Activated naive CD8-positive, alpha-beta T cell treated with anti-CD3 and anti-CD28 coated beads, Interleukin-2, amount 50 U/mL, for 24 hours (primary cell): ENCODE data around the gene GRIK1.

Experiments
- ATAC-seq: fragments of 150-1000 bp; cut with Tn5 transposase; one replicate; pipeline ENCODE4 v1.10.0; 2021
- DNase-seq: peaks from one replicate; pipeline ENCODE4 v3.0.0; 2021
- H3K27ac Mint-ChIP-seq: one replicate; pipeline ENCODE4 v1.8.0; 2021; ENCODE audit warnings: mild to moderate bottlenecking, mixed read lengths
- H3K27me3 Mint-ChIP-seq: one replicate; pipeline ENCODE4 v1.8.0; 2021; ENCODE audit warnings: mixed read lengths
- H3K36me3 Mint-ChIP-seq: one replicate; pipeline ENCODE4 v1.8.0; 2021; ENCODE audit warnings: low read depth, mixed read lengths
- H3K4me1 Mint-ChIP-seq: one replicate; pipeline ENCODE4 v1.8.0; 2021; ENCODE audit warnings: mixed read lengths
- H3K4me3 Mint-ChIP-seq: one replicate; pipeline ENCODE4 v1.8.0; 2021; ENCODE audit warnings: mild to moderate bottlenecking, moderate library complexity, mixed read lengths
- H3K9me3 Mint-ChIP-seq: one replicate; pipeline ENCODE4 v1.8.0; 2021; ENCODE audit warnings: mixed read lengths

GRIK1 gene

GRCh38 chr21:29887313-29888009 lies 52.3 kb downstream of the GRIK1 start:
- H3K4me1 Mint-ChIP-seq = no peaks in the 10 kb centered on the region
- ATAC-seq (no peak), DNase-seq (no peak)
- H3K4me3 Mint-ChIP-seq = no peak overlapping the region
- H3K36me3 Mint-ChIP-seq = no peaks in the 10 kb centered on the region
- no peak overlapping the region for H3K27ac Mint-ChIP-seq
- H3K27me3 Mint-ChIP-seq = peaks cover 4% of the 10 kb centered on the region
- H3K9me3 Mint-ChIP-seq = no peaks in the 10 kb centered on the region

DNA sequence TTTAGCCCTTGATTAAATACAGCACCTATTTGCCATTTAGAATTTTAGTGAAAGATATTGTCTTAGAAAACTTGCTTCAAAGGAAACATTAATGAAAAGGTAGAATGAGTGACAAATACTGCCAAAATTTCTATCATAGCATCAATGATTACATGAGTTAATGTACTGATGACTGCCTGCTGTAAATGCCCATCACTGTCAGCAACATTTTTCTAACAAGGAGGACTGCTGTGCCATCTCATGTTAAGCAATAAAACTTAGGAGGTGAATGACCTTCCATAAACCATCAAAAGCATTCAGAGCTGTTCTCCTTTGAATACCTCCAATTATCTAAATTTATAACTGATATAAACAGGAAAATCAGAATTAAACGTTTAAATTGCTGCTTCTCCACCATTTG lies 54.3 kb downstream of the GRIK1 start:
- Mint-ChIP-seq H3K27me3 (peaks cover 3% of the 10 kb centered on the region), H3K36me3 (no peaks in the 10 kb centered on the region), H3K4me3 (no peak overlapping the region), H3K4me1 (no peaks in the 10 kb centered on the region), H3K27ac (no peak overlapping the region), H3K9me3 (no peaks in the 10 kb centered on the region)
- no peak for ATAC-seq
- DNase-seq = no peak

DNA sequence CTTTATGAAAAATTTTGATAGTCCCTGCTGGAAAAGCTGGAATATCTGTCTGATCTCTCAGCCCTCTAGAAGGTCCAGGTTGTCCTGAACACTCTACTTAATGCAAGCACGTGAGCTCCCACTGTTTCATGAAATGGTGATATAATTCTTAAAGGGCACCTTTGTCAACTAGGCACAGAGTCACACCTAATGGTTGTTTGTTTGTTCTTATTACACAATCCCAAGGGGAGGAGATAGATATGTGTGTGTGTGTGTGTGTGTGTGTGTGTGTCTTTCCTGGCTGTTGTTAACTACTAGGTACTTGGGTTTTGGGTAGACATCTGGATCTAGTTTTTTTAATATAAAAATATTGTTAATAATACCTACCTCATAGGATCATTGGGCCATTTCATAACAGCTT lies 63.9 kb downstream of the GRIK1 start:
- no peak for DNase-seq
- Mint-ChIP-seq H3K4me3 (no peak overlapping the region), H3K36me3 (no peaks in the 10 kb centered on the region), H3K27ac (no peak overlapping the region), H3K4me1 (no peaks in the 10 kb centered on the region), H3K9me3 (no peaks in the 10 kb centered on the region), H3K27me3 (no peaks in the 10 kb centered on the region)
- ATAC-seq = no peak

- H3K4me1 Mint-ChIP-seq = no peaks in the 10 kb centered on the region
- no peaks in the 10 kb centered on the region for H3K27me3 Mint-ChIP-seq
- no peaks in the 10 kb centered on the region for H3K36me3 Mint-ChIP-seq
- DNase-seq (no peak), ATAC-seq (no peak)
- no peak overlapping the region for H3K27ac Mint-ChIP-seq
- H3K4me3 Mint-ChIP-seq = no peak overlapping the region
- no peaks in the 10 kb centered on the region for H3K9me3 Mint-ChIP-seq
Observed at GRCh38 chr21:29875036-29875716, 64.6 kb downstream of the GRIK1 start.

DNA sequence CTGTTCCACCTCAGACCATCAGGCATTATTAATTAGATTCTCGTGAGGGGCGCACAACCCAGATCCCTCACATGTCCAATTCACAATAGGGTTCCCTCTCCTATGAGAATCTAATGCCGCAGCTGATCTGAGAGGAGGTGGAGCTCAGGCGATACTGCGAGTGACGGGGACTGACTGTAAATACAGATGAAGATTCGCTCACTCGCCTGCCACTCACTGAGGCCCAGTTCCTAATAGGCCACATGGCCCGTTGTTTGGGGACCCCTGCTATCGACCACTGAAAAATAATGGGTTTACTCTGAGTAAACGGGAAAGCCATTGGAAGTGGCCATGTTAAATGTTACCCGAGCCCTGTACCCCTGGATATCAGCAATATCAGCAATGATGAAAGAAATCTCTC lies 65.9 kb downstream of the GRIK1 start:
- Mint-ChIP-seq H3K9me3 (no peaks in the 10 kb centered on the region), H3K36me3 (no peaks in the 10 kb centered on the region), H3K4me3 (no peak overlapping the region), H3K27me3 (no peaks in the 10 kb centered on the region), H3K4me1 (no peaks in the 10 kb centered on the region), H3K27ac (no peak overlapping the region)
- ATAC-seq (no peak), DNase-seq (no peak)

- Mint-ChIP-seq H3K36me3 (no peaks in the 10 kb centered on the region), H3K9me3 (no peaks in the 10 kb centered on the region), H3K4me3 (no peak overlapping the region), H3K4me1 (no peaks in the 10 kb centered on the region), H3K27me3 (peaks cover 3% of the 10 kb centered on the region), H3K27ac (no peak overlapping the region)
- ATAC-seq (no peak), DNase-seq (no peak)
Observed at GRCh38 chr21:29870814-29871213, 69.0 kb downstream of the GRIK1 start.

DNA sequence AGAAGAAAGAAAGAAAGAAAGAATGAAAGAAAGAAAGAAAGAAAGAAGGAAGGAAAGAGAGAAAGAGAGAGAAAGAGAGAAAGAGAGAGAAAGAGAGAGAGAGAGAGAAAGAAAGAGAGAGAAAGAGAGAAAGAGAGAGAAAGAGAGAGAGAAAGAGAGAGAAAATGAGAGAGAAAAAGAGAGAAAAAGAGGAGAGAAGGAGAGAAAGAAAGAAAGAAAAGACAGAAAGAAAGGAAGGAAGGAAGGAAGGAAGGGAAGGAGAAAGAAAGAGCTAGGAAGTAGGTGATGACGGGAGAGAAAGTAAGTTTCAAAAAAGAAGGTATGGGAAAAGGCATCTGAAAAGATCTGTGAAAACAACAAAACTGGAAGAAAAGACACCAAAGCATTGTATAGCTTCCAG lies 72.0 kb downstream of the GRIK1 start:
- H3K4me1 Mint-ChIP-seq = no peaks in the 10 kb centered on the region

DNA sequence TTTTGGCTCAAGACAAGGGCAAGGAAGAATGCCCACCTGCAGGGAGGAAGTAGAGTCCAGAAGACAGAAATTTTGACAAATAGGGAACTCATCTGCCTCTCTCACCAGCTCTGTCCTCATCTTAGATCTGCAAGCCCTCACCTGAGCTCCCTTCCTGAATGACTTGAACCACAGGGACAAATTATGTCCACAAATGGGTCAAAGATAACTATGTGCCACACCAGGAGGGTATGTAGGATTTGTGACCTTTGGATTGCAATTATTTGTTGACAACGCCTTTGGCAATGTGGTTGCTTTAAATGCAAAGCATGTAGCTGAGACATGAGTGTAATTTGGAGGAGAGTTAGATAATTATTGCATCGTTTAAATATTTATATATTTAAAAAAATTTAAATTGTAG lies 79.5 kb downstream of the GRIK1 start:
- Mint-ChIP-seq H3K36me3 (no peaks in the 10 kb centered on the region), H3K4me1 (no peaks in the 10 kb centered on the region), H3K4me3 (no peak overlapping the region), H3K27ac (no peak overlapping the region), H3K27me3 (peaks cover 4% of the 10 kb centered on the region), H3K9me3 (no peaks in the 10 kb centered on the region)
- DNase-seq (no peak), ATAC-seq (no peak)

More for the DNA sequence above, 72.0 kb downstream of the GRIK1 start:
- no peak overlapping the region for H3K4me3 Mint-ChIP-seq
- H3K27ac Mint-ChIP-seq = no peak overlapping the region
- DNase-seq = no peak
- H3K9me3 Mint-ChIP-seq = no peaks in the 10 kb centered on the region
- H3K36me3 Mint-ChIP-seq = no peaks in the 10 kb centered on the region
- no peak for ATAC-seq
- H3K27me3 Mint-ChIP-seq = peaks cover 7% of the 10 kb centered on the region

GRCh38 chr21:29857150-29857549 lies 82.6 kb downstream of the GRIK1 start:
- Mint-ChIP-seq H3K27ac (no peak overlapping the region), H3K27me3 (no peaks in the 10 kb centered on the region), H3K36me3 (no peaks in the 10 kb centered on the region), H3K9me3 (no peaks in the 10 kb centered on the region), H3K4me3 (no peak overlapping the region), H3K4me1 (no peaks in the 10 kb centered on the region)
- no peak for ATAC-seq
- DNase-seq = no peak

DNA sequence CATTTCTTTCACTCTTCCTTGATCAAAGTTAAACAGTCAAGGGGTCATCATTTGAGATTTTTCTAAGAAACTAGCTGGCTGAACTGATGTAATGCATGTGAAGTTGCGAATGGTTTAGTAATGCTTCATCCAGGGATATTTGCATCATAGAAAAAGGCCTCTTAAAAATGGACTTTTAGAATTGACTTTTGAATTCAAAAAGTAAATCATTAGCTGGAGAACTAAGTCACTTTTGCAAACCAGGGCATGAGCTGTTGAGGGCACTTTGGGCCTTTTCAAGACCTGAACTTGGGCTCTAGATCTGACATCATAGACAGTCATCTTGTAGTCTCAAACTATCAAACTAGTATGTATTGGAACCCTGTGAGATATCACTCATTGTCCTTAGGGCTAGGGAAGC lies 85.0 kb downstream of the GRIK1 start:
- ATAC-seq (no peak), DNase-seq (no peak)
- Mint-ChIP-seq H3K27ac (no peak overlapping the region), H3K27me3 (no peaks in the 10 kb centered on the region), H3K4me3 (no peak overlapping the region), H3K9me3 (no peaks in the 10 kb centered on the region), H3K4me1 (no peaks in the 10 kb centered on the region), H3K36me3 (no peaks in the 10 kb centered on the region)

DNA sequence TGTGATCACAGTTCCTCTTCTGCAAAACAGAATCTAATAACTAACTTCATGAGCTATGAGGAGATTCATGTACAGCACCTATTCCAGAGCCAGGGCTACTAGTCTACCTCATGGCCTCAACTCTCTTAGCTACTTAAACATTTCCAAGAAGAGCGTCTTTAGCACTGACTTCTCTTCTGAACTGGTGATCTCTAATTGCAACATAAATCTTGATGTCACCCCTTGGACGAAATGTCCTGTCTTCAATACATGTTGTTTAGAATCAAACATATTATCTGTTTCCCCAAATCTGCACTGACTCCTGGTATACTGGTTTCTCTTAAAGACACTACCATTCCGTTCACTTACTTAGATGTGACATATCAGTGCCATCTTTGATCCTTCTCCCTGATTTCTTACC lies 88.2 kb downstream of the GRIK1 start:
- Mint-ChIP-seq H3K4me3 (no peak overlapping the region), H3K9me3 (no peaks in the 10 kb centered on the region), H3K27me3 (no peaks in the 10 kb centered on the region), H3K4me1 (no peaks in the 10 kb centered on the region), H3K27ac (no peak overlapping the region), H3K36me3 (no peaks in the 10 kb centered on the region)
- DNase-seq = no peak
- no peak for ATAC-seq

DNA sequence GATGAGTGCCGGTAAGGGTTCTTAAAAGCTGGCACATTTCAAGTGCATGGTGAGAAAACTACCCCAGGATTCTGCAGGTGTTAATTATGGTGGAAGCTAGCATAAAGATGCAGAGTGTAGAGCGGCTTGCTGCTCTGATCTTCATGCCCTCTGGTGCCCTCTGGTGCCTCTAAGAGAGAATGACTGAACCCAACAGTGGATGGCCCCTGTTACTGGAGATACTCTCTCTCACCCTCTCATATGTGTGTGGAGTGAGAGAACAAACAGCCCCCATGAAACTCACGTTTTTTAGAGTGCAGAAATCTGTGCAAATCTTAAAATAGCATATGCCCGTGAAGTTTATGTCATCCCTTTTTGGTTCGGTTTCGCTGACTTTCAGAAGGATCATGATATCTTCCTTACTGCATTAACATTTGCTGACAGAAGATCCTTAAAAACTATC lies 90.0 kb downstream of the GRIK1 start:
- H3K9me3 Mint-ChIP-seq = no peaks in the 10 kb centered on the region
- peak; percentile 90 for ATAC-seq

DNA sequence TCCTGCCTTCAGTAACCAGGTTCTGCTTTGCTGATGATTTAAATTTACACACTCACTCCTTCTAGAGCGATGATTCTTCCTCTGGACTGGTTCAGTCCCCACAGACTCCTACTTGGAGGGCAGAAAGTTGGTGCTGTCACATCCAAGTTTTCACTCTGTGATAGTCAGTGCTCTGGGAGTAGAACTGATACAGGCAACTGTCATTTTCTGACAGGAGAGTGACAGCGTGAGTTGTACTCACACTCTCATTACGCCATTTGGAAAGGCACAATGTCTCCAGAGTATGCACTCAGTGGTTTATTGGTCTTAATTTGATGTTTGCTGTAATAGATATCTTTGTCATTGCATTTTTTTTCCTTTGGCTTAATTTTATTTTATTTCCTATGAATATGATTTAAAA lies 96.0 kb downstream of the GRIK1 start:
- DNase-seq (no peak), ATAC-seq (no peak)
- H3K27ac Mint-ChIP-seq = no peak overlapping the region
- peaks cover 7% of the 10 kb centered on the region for H3K27me3 Mint-ChIP-seq
- no peak overlapping the region for H3K4me3 Mint-ChIP-seq
- no peaks in the 10 kb centered on the region for H3K36me3 Mint-ChIP-seq
- H3K4me1 Mint-ChIP-seq = no peaks in the 10 kb centered on the region
- no peaks in the 10 kb centered on the region for H3K9me3 Mint-ChIP-seq

More for the DNA sequence above, 90.0 kb downstream of the GRIK1 start:
- H3K4me1 Mint-ChIP-seq = no peaks in the 10 kb centered on the region
- H3K27me3 Mint-ChIP-seq = no peaks in the 10 kb centered on the region
- no peaks in the 10 kb centered on the region for H3K36me3 Mint-ChIP-seq
- H3K27ac Mint-ChIP-seq = no peak overlapping the region
- H3K4me3 Mint-ChIP-seq = no peak overlapping the region
- DNase-seq = peak; percentile 31

DNA sequence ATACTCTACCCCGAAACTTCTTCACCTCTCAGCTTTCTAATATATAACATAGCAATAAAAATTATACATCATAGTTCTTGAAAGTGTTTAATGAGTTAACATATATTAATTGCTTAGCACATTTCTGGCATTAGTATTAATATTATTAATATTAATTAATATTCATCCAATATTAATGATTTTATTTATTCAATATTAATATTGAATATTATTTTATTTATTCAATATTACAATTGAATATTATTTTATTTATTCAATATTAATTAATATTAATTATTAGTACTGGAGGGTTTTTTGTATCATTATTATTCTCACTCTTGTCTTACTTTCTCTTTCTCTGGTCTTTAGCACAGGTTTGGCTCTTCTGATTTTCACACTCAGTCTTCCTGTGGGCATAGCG lies 105.2 kb downstream of the GRIK1 start:
- H3K9me3 Mint-ChIP-seq = peaks cover 8% of the 10 kb centered on the region
- no peak overlapping the region for H3K4me3 Mint-ChIP-seq
- H3K27ac Mint-ChIP-seq = no peak overlapping the region
- H3K4me1 Mint-ChIP-seq = no peaks in the 10 kb centered on the region
- H3K36me3 Mint-ChIP-seq = no peaks in the 10 kb centered on the region
- DNase-seq = no peak
- no peak for ATAC-seq
- H3K27me3 Mint-ChIP-seq = peaks cover 3% of the 10 kb centered on the region

DNA sequence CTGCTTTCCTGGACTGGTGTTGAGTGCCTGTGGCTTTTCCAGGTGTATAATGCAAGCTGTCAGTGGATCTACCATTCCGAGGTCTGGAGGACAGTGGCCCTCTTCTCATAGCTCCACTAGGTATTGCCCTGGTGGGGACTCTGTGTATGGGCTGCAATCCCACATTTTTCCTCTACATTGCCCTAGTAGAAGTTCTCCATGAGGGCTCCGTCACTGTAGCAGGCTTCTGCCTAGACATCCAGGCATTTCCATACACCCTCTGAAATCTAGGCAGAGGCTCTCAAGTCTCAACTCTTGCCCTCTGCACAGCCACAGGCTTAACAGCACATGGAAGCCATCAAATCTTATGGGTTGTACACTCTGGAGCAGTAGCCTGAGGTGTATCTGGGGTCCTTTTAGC lies 107.6 kb downstream of the GRIK1 start:
- Mint-ChIP-seq H3K36me3 (no peaks in the 10 kb centered on the region), H3K4me1 (no peaks in the 10 kb centered on the region), H3K27ac (no peak overlapping the region), H3K27me3 (no peaks in the 10 kb centered on the region), H3K9me3 (peaks cover 12% of the 10 kb centered on the region), H3K4me3 (no peak overlapping the region)
- no peak for DNase-seq
- no peak for ATAC-seq
